GM12874 (cell line): Measurements from ENCODE around the gene IARS2.

ENCODE experiments used
- CTCF ChIP-seq: IDR thresholded peaks from 2 replicates; pipeline ENCODE4 v1.5.1; 2011; ENCODE audit warnings: low read depth, mild to moderate bottlenecking, control low read depth, low read length, moderate library complexity; ENCODE audit not compliant: insufficient read depth

The IARS2 gene

GRCh38 chr1:220094016-220094911 is at the start of gene IARS2:
TSS of gene IARS2 (plus strand) at chr1:220094132. CDS start at chr1:220094217, 85 bp downstream.
- TF ChIP-seq CTCF, result no peak

GRCh38 chr1:220044678-220045355 is 49.1 kb upstream of the IARS2 start:
- no peak for TF ChIP-seq CTCF

- TF ChIP-seq CTCF, result no peak
These were observed 48.4 kb upstream of the IARS2 start for GRCh38 chr1:220045356-220046051.

- TF ChIP-seq CTCF, result peak; percentile 70
These were observed 47.6 kb upstream of the IARS2 start, which contains the start of gene EPRS1 for GRCh38 chr1:220046052-220046930. TSS of gene EPRS1 (minus strand) at chr1:220046505. CDS start at chr1:220046388, 117 bp downstream.

- no peak for TF ChIP-seq CTCF
These were observed 37.6 kb upstream of the IARS2 start for GRCh38 chr1:220056374-220056773.

- TF ChIP-seq CTCF, result no peak
These were observed 33.1 kb upstream of the IARS2 start for GRCh38 chr1:220060876-220061275.
